HepG2 (cell line): ENCODE results near the gene CNDP1. TPM values are rescaled to one million over a fixed set of nuclear protein-coding genes. Genes with fewer than 3 reads are reported as not detected.

Experiments used
- HNRNPH1 ChIP-seq: fragments of 200-400 bp; formaldehyde crosslinking; optimal IDR thresholded peaks from 2 replicates; pipeline ENCODE3; 2017; ENCODE audit warnings: mild to moderate bottlenecking, low read depth, low read length
- HNRNPL ChIP-seq: fragments of 200-400 bp; formaldehyde crosslinking; IDR thresholded peaks from 2 replicates; pipeline ENCODE4 v1.6.1; 2017; ENCODE audit warnings: mild to moderate bottlenecking, low read depth, low read length
- KMT2A ChIP-seq: sonication (generic); formaldehyde crosslinking; IDR thresholded peaks from 2 replicates; pipeline ENCODE4 v1.4.0; 2020; ENCODE audit warnings: missing genetic modification reagents
- PPARG ChIP-seq: conservative IDR thresholded peaks from 2 replicates; pipeline ENCODE4 v1.6.1; 2016; ENCODE audit warnings: missing biosample characterization, missing genetic modification reagents
- SRF ChIP-seq: IDR thresholded peaks from 2 replicates; pipeline ENCODE4 v1.6.1; 2011; ENCODE audit warnings: mild to moderate bottlenecking, low read depth, low read length, moderate library complexity
- ZIK1 ChIP-seq: sonication (generic); formaldehyde crosslinking; IDR thresholded peaks from 2 replicates; pipeline ENCODE4 v1.5.0; 2020; ENCODE audit warnings: mild to moderate bottlenecking, low read depth, missing genetic modification reagents, borderline replicate concordance
- ZMYM4 ChIP-seq: sonication (generic); formaldehyde crosslinking; IDR thresholded peaks from 2 replicates; pipeline ENCODE4 v1.8.1; 2023; ENCODE audit warnings: mild to moderate bottlenecking, missing genetic modification reagents
- ZNF432 ChIP-seq: sonication (generic); formaldehyde crosslinking; IDR thresholded peaks from 2 replicates; pipeline ENCODE4 v1.5.0; 2020; ENCODE audit warnings: missing genetic modification reagents, mild to moderate bottlenecking, borderline replicate concordance
- ZNF460 ChIP-seq: sonication (generic); formaldehyde crosslinking; IDR thresholded peaks from 2 replicates; pipeline ENCODE4 v1.5.1; 2020; ENCODE audit warnings: missing genetic modification reagents, mild to moderate bottlenecking, borderline replicate concordance
- ZNF543 ChIP-seq: sonication (generic); formaldehyde crosslinking; IDR thresholded peaks from 2 replicates; pipeline ENCODE4 v1.4.0; 2020; ENCODE audit warnings: mild to moderate bottlenecking, missing genetic modification reagents
- ZNF879 ChIP-seq: sonication (generic); formaldehyde crosslinking; IDR thresholded peaks from 2 replicates; pipeline ENCODE4 v1.8.1; 2023; ENCODE audit warnings: missing genetic modification reagents
- polyA plus RNA-seq, 8 experiments: library from polyadenylated mRNA; depleted of rRNA in 3 of 8; stranded (reverse) in 7 of 8; unstranded in 1 of 8; fragments of >200 nt; fragmentation: Illumina TruSeq in 4 of 8; extraction: Trizol in 4 of 8; gene quantifications; 2 replicates each; pipeline versions ENCODE4 v1.2.1 to v1.2.3, GENCODE V29; 2011 to 2016; ENCODE audit warnings: low read depth in 4 of 8, missing spikeins in 1 of 8, mixed read lengths in 1 of 8; ENCODE audit not compliant: insufficient read depth in 1 of 8
- total RNA-seq, 5 experiments: library from RNA; depleted of rRNA; stranded (reverse); fragments of >200 nt; fragmentation: Illumina TruSeq; extraction: Trizol; gene quantifications; 2 replicates each; pipeline ENCODE4 v1.2.3, GENCODE V29; 2016; ENCODE audit warnings: low read depth in 1 of 5
- TF ChIP-seq, protein P1 (sequence below): IDR thresholded peaks from 2 replicates; pipeline ENCODE4 v1.4.0; 2020; ENCODE audit warnings: mild to moderate bottlenecking, missing genetic modification reagents
- TF ChIP-seq, protein P2 (sequence below): IDR thresholded peaks from 2 replicates; pipeline ENCODE4 v1.6.1; 2016; ENCODE audit warnings: low read depth, missing genetic modification reagents, missing compliant biosample characterization
- TF ChIP-seq, protein P3 (sequence below): sonication (generic); formaldehyde crosslinking; IDR thresholded peaks from 2 replicates; pipeline ENCODE4 v1.5.1; 2020; ENCODE audit warnings: missing genetic modification reagents, mild to moderate bottlenecking, borderline replicate concordance
- TF ChIP-seq, protein P4 (sequence below): sonication (generic); formaldehyde crosslinking; IDR thresholded peaks from 2 replicates; pipeline ENCODE4 v1.4.0; 2020; ENCODE audit warnings: missing genetic modification reagents

Gene CNDP1
- total and polyA plus RNA-seq, 2 of the 13 experiments (the other 11 are each of a cell fraction or from before 2014, with no cell fraction given), result 0.01 TPM; not detected in 1

DNA sequence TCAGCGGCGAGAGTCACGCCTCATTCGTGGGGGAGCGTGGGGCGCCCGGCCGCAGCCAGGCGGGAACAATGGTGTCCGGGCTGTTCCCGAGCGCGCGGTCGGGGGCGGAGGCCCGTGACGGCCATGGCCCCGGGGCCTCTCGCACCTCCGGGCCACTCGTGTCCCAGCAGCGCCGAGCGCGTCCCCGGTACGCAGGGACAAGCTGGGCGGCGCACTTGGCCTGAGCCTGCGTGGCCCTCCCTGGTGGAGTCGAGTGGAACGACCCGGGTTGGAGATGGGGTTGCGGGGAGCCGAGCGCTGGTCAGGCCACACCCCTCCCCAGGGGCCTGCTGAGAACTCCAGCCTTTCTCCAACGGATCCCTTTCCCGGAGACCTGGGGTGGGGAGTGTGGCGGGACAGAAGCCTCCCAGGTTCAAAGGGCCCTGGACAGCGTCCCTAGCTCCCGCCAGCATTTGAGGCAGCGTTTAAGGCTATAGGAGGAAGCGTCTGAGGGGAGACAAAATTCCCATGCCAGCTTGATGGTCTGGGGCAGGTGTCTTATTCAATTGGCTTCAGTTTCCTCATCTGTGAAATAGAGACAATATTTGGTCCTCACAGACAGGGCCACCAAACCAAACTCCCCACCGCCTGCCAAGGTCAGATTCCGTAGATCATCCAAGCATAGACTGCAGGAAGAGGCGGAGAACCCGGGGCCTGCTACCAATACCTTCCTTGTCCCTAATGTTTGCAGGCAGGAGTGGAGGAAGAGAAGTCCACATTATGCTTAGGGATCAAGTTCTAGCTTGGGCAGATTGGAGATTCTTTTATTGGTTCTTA lies 37.6 kb upstream of the CNDP1 start (continued):
- TF ChIP-seq, protein P1, sequence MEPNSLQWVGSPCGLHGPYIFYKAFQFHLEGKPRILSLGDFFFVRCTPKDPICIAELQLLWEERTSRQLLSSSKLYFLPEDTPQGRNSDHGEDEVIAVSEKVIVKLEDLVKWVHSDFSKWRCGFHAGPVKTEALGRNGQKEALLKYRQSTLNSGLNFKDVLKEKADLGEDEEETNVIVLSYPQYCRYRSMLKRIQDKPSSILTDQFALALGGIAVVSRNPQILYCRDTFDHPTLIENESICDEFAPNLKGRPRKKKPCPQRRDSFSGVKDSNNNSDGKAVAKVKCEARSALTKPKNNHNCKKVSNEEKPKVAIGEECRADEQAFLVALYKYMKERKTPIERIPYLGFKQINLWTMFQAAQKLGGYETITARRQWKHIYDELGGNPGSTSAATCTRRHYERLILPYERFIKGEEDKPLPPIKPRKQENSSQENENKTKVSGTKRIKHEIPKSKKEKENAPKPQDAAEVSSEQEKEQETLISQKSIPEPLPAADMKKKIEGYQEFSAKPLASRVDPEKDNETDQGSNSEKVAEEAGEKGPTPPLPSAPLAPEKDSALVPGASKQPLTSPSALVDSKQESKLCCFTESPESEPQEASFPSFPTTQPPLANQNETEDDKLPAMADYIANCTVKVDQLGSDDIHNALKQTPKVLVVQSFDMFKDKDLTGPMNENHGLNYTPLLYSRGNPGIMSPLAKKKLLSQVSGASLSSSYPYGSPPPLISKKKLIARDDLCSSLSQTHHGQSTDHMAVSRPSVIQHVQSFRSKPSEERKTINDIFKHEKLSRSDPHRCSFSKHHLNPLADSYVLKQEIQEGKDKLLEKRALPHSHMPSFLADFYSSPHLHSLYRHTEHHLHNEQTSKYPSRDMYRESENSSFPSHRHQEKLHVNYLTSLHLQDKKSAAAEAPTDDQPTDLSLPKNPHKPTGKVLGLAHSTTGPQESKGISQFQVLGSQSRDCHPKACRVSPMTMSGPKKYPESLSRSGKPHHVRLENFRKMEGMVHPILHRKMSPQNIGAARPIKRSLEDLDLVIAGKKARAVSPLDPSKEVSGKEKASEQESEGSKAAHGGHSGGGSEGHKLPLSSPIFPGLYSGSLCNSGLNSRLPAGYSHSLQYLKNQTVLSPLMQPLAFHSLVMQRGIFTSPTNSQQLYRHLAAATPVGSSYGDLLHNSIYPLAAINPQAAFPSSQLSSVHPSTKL (CRISPR knock-in tag), result no peak; the same call in 1 of the 2 replicates
- TF ChIP-seq ZNF432 (no peak), ZNF460 (CRISPR knock-in tag) (no peak), ZMYM4 (CRISPR knock-in tag) (no peak), ZIK1 (no peak), ZNF543 (CRISPR knock-in tag) (peak; percentile 36; the same call in 1 of the 2 replicates), SRF (no peak), HNRNPH1 (peak; percentile 75), HNRNPL (no peak), ZNF879 (no peak), PPARG (CRISPR knock-in tag) (no peak), KMT2A (CRISPR knock-in tag) (no peak)
- TF ChIP-seq, protein P2, sequence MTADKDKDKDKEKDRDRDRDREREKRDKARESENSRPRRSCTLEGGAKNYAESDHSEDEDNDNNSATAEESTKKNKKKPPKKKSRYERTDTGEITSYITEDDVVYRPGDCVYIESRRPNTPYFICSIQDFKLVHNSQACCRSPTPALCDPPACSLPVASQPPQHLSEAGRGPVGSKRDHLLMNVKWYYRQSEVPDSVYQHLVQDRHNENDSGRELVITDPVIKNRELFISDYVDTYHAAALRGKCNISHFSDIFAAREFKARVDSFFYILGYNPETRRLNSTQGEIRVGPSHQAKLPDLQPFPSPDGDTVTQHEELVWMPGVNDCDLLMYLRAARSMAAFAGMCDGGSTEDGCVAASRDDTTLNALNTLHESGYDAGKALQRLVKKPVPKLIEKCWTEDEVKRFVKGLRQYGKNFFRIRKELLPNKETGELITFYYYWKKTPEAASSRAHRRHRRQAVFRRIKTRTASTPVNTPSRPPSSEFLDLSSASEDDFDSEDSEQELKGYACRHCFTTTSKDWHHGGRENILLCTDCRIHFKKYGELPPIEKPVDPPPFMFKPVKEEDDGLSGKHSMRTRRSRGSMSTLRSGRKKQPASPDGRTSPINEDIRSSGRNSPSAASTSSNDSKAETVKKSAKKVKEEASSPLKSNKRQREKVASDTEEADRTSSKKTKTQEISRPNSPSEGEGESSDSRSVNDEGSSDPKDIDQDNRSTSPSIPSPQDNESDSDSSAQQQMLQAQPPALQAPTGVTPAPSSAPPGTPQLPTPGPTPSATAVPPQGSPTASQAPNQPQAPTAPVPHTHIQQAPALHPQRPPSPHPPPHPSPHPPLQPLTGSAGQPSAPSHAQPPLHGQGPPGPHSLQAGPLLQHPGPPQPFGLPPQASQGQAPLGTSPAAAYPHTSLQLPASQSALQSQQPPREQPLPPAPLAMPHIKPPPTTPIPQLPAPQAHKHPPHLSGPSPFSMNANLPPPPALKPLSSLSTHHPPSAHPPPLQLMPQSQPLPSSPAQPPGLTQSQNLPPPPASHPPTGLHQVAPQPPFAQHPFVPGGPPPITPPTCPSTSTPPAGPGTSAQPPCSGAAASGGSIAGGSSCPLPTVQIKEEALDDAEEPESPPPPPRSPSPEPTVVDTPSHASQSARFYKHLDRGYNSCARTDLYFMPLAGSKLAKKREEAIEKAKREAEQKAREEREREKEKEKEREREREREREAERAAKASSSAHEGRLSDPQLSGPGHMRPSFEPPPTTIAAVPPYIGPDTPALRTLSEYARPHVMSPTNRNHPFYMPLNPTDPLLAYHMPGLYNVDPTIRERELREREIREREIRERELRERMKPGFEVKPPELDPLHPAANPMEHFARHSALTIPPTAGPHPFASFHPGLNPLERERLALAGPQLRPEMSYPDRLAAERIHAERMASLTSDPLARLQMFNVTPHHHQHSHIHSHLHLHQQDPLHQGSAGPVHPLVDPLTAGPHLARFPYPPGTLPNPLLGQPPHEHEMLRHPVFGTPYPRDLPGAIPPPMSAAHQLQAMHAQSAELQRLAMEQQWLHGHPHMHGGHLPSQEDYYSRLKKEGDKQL (CRISPR knock-in tag), result no peak
- TF ChIP-seq, protein P3, sequence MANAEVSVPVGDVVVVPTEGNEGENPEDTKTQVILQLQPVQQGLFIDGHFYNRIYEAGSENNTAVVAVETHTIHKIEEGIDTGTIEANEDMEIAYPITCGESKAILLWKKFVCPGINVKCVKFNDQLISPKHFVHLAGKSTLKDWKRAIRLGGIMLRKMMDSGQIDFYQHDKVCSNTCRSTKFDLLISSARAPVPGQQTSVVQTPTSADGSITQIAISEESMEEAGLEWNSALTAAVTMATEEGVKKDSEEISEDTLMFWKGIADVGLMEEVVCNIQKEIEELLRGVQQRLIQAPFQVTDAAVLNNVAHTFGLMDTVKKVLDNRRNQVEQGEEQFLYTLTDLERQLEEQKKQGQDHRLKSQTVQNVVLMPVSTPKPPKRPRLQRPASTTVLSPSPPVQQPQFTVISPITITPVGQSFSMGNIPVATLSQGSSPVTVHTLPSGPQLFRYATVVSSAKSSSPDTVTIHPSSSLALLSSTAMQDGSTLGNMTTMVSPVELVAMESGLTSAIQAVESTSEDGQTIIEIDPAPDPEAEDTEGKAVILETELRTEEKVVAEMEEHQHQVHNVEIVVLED, result no peak; the same call in 1 of the 2 replicates
- TF ChIP-seq, protein P4, sequence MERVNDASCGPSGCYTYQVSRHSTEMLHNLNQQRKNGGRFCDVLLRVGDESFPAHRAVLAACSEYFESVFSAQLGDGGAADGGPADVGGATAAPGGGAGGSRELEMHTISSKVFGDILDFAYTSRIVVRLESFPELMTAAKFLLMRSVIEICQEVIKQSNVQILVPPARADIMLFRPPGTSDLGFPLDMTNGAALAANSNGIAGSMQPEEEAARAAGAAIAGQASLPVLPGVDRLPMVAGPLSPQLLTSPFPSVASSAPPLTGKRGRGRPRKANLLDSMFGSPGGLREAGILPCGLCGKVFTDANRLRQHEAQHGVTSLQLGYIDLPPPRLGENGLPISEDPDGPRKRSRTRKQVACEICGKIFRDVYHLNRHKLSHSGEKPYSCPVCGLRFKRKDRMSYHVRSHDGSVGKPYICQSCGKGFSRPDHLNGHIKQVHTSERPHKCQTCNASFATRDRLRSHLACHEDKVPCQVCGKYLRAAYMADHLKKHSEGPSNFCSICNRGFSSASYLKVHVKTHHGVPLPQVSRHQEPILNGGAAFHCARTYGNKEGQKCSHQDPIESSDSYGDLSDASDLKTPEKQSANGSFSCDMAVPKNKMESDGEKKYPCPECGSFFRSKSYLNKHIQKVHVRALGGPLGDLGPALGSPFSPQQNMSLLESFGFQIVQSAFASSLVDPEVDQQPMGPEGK (CRISPR knock-in tag), result no peak
